Measurements from ENCODE around the gene KIF2A.

DNA sequence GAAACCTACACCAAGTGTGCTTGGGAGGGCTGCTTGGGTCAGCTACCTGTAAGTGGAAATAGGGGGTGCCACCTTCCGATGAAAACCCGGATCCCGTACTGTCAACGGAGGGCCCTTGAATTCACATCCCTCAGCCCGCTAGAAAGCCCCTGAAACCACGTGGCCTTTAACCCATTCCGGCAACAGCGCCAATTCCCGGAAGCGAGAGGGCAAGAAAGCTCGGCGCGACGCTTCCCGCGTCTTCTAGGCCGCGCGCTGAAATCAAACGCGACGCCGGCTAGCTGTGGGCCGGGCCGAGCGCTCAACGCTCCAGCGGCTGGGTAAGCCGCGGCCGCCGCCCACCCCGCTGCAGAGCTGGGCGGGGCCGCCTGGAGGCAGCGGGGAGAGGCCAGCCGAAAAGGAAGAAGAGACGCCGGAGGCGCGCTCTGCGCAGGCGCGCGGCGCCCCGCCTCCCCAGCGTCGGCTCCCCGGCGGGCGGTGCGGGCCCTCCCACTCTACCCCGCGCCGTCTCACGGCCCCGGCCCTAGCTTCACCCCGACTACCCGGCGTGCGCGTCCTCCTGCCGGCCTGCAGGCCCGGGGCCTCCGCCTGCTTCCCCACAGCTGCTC is at the start of gene KIF2A:
- 0 out of 2 replicates have a peak, but pooled peaks have one; percentile 12 for TF ChIP-seq EP300 (IDR thresholded peaks at IDR 0.05; ENCODE audit: borderline replicate concordance)
- TF ChIP-seq YY1 (IDR thresholded peaks at IDR 0.05; ENCODE audit: low read depth), result no peak
- no peak for TF ChIP-seq RAD21 (IDR thresholded peaks at IDR 0.05; ENCODE audit: low read depth)
- TF ChIP-seq TAF1 (IDR thresholded peaks at IDR 0.05; ENCODE audit: low read depth), result peak; percentile 66; the same call in 1 of the 2 replicates
- peak; percentile 38 for TF ChIP-seq TEAD4 (IDR thresholded peaks at IDR 0.05)
- TF ChIP-seq, protein P1, sequence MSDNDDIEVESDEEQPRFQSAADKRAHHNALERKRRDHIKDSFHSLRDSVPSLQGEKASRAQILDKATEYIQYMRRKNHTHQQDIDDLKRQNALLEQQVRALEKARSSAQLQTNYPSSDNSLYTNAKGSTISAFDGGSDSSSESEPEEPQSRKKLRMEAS (IDR thresholded peaks at IDR 0.05), result peak; percentile 99
- no peak; the same call in 1 of the 2 replicates for TF ChIP-seq FOXM1 (IDR thresholded peaks at IDR 0.05; ENCODE audit: borderline replicate concordance, low read depth)
- TF ChIP-seq EGR1 (IDR thresholded peaks at IDR 0.05), result no peak
- peak; percentile 42; the same call in 1 of the 2 replicates for TF ChIP-seq TCF12 (IDR thresholded peaks at IDR 0.05; ENCODE audit: low read depth)

All from Ishikawa (cell line).